K562 (cell line): Measurements from ENCODE around the gene CHKB. TPM values are rescaled to one million over a fixed set of nuclear protein-coding genes. Genes with fewer than 3 reads are reported as not detected.

ENCODE experiments used
- ARNT ChIP-seq, 2 experiments: fragments of 450-650 bp; IDR thresholded peaks; 2 replicates each; pipeline ENCODE4 v1.6.1; 2016; ENCODE audit warnings: mild to moderate bottlenecking in 1 of 2
- CBFB ChIP-seq: sonication (generic); formaldehyde crosslinking; IDR thresholded peaks from 2 replicates; pipeline ENCODE4 v1.4.0; 2020; ENCODE audit warnings: mild to moderate bottlenecking, missing genetic modification reagents
- EP400 ChIP-seq: fragments of 450-650 bp; IDR thresholded peaks from 2 replicates; pipeline ENCODE4 v1.6.1; 2017; ENCODE audit warnings: antibody characterized with exemption, mild to moderate bottlenecking, moderate library complexity
- HLTF ChIP-seq: fragments of 450-650 bp; IDR thresholded peaks from 2 replicates; pipeline ENCODE4 v1.6.1; 2016
- HNRNPK ChIP-seq: fragments of 200-400 bp; formaldehyde crosslinking; IDR thresholded peaks from one replicate; pipeline ENCODE4 v1.6.1; 2018; ENCODE audit warnings: mild to moderate bottlenecking, low read depth, low read length; ENCODE audit not compliant: poor library complexity, severe bottlenecking
- HNRNPLL ChIP-seq: fragments of 200-400 bp; formaldehyde crosslinking; IDR thresholded peaks from 2 replicates; pipeline ENCODE4 v1.6.1; 2017; ENCODE audit warnings: low read length, low read depth, mild to moderate bottlenecking; ENCODE audit not compliant: poor library complexity, severe bottlenecking
- SMARCC2 ChIP-seq: fragments of 450-650 bp; IDR thresholded peaks from 2 replicates; pipeline ENCODE4 v1.6.1; 2017; ENCODE audit warnings: antibody characterized with exemption, moderate library complexity, mild to moderate bottlenecking, low read depth
- SMARCE1 ChIP-seq: fragments of 450-650 bp; IDR thresholded peaks from 2 replicates; pipeline ENCODE4 v1.7.1; 2016; ENCODE audit warnings: mild to moderate bottlenecking
- polyA plus RNA-seq, 8 experiments: library from polyadenylated mRNA; depleted of rRNA in 4 of 8; stranded (reverse) in 5 of 8; unstranded in 3 of 8; fragments of >200 nt; fragmentation: Nextera tagmentation in 2 of 8; fragmentation: Illumina TruSeq in 1 of 8; extraction: Ambion mirVana in 2 of 8; extraction: Trizol in 1 of 8; gene quantifications; 2 replicates each; pipeline versions ENCODE4 v1.2.1 to v1.2.3, GENCODE V29; 2011 to 2014; ENCODE audit warnings: inconsistent platforms in 1 of 8, missing spikeins in 1 of 8
- total RNA-seq, 7 experiments: library from RNA; depleted of rRNA in 6 of 7; stranded (reverse); fragments of >200 nt in 6 of 7; fragmentation: Illumina TruSeq in 2 of 7; extraction: Trizol in 2 of 7; gene quantifications; 2 replicates each; pipeline versions ENCODE4 v1.2.1 to v1.2.3, GENCODE V29; 2011 to 2021; ENCODE audit warnings: low replicate concordance in 1 of 7
- TF ChIP-seq, protein P1 (sequence below): sonication (generic); formaldehyde crosslinking; IDR thresholded peaks from 2 replicates; pipeline ENCODE4 v1.9.0; 2022; ENCODE audit warnings: mild to moderate bottlenecking, missing genetic modification reagents
- TF ChIP-seq, protein P2 (sequence below): fragments of 200-600 bp; sonication (generic); IDR thresholded peaks from one replicate; pipeline ENCODE4 v1.6.1; 2012; ENCODE audit warnings: mild to moderate bottlenecking, low read depth, low read length, inconsistent platforms
- TF ChIP-seq, protein P3 (sequence below): fragments of 450-650 bp; formaldehyde crosslinking; IDR thresholded peaks from 2 replicates; pipeline ENCODE4 v1.4.0; 2020; ENCODE audit warnings: mild to moderate bottlenecking, moderate library complexity
- TF ChIP-seq, protein P4 (sequence below): fragments of 450-650 bp; IDR thresholded peaks from 2 replicates; pipeline ENCODE4 v1.7.0; 2016; ENCODE audit warnings: borderline replicate concordance

The CHKB gene
- total and polyA plus RNA-seq, 9 of the 15 experiments (the other 6 are each of a cell fraction or from before 2014, with no cell fraction given), result 2.7 to 31.0 (median 11.0) TPM

DNA sequence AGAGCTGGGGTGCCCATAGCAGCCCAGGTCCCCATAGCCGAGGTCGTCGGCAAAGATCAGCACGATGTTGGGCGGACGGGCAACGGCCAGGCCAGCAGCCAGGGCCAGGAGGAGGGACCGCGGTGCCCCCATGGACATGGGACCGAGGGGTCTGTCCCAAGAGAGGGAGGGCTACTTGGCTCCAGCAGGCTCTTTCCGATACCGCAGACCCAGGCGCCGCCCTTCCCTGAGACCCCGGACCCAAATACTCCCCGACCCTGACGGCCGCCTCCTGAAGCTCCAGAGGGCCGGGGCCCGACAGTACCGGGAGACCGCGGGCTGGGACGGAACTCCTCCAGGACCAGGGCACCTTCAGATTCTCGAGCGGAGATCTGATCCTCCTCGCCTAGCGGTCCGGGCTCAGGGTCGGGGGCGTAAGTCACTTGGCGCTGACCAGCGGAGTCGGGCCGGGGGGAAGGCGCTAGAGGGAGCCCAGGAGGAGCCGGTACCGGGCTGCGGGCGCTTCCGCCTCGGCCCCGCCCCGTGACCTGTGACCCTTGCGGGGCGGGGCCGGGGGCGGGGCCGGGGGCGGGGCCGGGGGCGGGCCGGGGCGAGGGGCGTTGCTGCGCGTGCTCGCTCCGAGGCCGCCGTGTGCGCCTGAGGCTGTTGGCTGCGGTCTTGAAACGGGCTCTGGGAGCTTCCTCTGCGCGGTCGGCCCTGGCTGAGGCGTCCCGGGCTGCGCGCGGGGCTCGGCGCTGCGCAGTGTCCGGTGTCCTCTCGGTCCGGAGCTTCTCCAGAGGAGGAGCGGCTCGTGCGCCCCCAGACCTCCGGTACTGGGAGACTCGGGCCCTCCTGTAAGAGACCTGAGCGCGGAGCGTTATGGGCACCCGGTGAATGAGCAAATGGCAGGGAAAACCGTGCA lies 45.2 kb upstream of the CHKB start, which contains the start of gene ARSA (continued):
- TF ChIP-seq HNRNPK, result no peak
- peak; percentile 78 for TF ChIP-seq HNRNPLL
- TF ChIP-seq, protein P1, sequence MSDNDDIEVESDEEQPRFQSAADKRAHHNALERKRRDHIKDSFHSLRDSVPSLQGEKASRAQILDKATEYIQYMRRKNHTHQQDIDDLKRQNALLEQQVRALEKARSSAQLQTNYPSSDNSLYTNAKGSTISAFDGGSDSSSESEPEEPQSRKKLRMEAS (CRISPR knock-in tag), result peak; percentile 40; the same call in 1 of the 2 replicates
- TF ChIP-seq, protein P2, sequence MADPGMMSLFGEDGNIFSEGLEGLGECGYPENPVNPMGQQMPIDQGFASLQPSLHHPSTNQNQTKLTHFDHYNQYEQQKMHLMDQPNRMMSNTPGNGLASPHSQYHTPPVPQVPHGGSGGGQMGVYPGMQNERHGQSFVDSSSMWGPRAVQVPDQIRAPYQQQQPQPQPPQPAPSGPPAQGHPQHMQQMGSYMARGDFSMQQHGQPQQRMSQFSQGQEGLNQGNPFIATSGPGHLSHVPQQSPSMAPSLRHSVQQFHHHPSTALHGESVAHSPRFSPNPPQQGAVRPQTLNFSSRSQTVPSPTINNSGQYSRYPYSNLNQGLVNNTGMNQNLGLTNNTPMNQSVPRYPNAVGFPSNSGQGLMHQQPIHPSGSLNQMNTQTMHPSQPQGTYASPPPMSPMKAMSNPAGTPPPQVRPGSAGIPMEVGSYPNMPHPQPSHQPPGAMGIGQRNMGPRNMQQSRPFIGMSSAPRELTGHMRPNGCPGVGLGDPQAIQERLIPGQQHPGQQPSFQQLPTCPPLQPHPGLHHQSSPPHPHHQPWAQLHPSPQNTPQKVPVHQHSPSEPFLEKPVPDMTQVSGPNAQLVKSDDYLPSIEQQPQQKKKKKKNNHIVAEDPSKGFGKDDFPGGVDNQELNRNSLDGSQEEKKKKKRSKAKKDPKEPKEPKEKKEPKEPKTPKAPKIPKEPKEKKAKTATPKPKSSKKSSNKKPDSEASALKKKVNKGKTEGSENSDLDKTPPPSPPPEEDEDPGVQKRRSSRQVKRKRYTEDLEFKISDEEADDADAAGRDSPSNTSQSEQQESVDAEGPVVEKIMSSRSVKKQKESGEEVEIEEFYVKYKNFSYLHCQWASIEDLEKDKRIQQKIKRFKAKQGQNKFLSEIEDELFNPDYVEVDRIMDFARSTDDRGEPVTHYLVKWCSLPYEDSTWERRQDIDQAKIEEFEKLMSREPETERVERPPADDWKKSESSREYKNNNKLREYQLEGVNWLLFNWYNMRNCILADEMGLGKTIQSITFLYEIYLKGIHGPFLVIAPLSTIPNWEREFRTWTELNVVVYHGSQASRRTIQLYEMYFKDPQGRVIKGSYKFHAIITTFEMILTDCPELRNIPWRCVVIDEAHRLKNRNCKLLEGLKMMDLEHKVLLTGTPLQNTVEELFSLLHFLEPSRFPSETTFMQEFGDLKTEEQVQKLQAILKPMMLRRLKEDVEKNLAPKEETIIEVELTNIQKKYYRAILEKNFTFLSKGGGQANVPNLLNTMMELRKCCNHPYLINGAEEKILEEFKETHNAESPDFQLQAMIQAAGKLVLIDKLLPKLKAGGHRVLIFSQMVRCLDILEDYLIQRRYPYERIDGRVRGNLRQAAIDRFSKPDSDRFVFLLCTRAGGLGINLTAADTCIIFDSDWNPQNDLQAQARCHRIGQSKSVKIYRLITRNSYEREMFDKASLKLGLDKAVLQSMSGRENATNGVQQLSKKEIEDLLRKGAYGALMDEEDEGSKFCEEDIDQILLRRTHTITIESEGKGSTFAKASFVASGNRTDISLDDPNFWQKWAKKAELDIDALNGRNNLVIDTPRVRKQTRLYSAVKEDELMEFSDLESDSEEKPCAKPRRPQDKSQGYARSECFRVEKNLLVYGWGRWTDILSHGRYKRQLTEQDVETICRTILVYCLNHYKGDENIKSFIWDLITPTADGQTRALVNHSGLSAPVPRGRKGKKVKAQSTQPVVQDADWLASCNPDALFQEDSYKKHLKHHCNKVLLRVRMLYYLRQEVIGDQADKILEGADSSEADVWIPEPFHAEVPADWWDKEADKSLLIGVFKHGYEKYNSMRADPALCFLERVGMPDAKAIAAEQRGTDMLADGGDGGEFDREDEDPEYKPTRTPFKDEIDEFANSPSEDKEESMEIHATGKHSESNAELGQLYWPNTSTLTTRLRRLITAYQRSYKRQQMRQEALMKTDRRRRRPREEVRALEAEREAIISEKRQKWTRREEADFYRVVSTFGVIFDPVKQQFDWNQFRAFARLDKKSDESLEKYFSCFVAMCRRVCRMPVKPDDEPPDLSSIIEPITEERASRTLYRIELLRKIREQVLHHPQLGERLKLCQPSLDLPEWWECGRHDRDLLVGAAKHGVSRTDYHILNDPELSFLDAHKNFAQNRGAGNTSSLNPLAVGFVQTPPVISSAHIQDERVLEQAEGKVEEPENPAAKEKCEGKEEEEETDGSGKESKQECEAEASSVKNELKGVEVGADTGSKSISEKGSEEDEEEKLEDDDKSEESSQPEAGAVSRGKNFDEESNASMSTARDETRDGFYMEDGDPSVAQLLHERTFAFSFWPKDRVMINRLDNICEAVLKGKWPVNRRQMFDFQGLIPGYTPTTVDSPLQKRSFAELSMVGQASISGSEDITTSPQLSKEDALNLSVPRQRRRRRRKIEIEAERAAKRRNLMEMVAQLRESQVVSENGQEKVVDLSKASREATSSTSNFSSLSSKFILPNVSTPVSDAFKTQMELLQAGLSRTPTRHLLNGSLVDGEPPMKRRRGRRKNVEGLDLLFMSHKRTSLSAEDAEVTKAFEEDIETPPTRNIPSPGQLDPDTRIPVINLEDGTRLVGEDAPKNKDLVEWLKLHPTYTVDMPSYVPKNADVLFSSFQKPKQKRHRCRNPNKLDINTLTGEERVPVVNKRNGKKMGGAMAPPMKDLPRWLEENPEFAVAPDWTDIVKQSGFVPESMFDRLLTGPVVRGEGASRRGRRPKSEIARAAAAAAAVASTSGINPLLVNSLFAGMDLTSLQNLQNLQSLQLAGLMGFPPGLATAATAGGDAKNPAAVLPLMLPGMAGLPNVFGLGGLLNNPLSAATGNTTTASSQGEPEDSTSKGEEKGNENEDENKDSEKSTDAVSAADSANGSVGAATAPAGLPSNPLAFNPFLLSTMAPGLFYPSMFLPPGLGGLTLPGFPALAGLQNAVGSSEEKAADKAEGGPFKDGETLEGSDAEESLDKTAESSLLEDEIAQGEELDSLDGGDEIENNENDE, result no peak
- no peak for TF ChIP-seq CBFB
- TF ChIP-seq, protein P3, sequence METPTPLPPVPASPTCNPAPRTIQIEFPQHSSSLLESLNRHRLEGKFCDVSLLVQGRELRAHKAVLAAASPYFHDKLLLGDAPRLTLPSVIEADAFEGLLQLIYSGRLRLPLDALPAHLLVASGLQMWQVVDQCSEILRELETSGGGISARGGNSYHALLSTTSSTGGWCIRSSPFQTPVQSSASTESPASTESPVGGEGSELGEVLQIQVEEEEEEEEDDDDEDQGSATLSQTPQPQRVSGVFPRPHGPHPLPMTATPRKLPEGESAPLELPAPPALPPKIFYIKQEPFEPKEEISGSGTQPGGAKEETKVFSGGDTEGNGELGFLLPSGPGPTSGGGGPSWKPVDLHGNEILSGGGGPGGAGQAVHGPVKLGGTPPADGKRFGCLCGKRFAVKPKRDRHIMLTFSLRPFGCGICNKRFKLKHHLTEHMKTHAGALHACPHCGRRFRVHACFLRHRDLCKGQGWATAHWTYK, result no peak
- no peak for TF ChIP-seq HLTF
- no peak for TF ChIP-seq SMARCC2
- TF ChIP-seq EP400, result no peak
- no peak for TF ChIP-seq SMARCE1
- TF ChIP-seq, protein P4, sequence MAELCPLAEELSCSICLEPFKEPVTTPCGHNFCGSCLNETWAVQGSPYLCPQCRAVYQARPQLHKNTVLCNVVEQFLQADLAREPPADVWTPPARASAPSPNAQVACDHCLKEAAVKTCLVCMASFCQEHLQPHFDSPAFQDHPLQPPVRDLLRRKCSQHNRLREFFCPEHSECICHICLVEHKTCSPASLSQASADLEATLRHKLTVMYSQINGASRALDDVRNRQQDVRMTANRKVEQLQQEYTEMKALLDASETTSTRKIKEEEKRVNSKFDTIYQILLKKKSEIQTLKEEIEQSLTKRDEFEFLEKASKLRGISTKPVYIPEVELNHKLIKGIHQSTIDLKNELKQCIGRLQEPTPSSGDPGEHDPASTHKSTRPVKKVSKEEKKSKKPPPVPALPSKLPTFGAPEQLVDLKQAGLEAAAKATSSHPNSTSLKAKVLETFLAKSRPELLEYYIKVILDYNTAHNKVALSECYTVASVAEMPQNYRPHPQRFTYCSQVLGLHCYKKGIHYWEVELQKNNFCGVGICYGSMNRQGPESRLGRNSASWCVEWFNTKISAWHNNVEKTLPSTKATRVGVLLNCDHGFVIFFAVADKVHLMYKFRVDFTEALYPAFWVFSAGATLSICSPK, result no peak
- TF ChIP-seq ARNT (IDR thresholded peaks at IDR 0.05), result no peak
